NCI-H345 treated with DMSO at 0.1 percent for 48 hours (cell line): ENCODE data around the gene EIF4E.
"Not testable (repeated sequence)": the region's sequence is repeated elsewhere in the genome, so short reads cannot be mapped to it uniquely, and the experiment has no call there.

Source experiments
- DNase-seq: peaks from one replicate; lab custom pipeline; 2025; ENCODE audit not compliant: unreplicated experiment; lab: John Stamatoyannopoulos, UW

The EIF4E gene

GRCh38 chr4:98932539-98932938, 3.6 kb upstream of the EIF4E start:
- no peak for DNase-seq

GRCh38 chr4:98930311-98930865, 1.5 kb upstream of the EIF4E start:
- no peak for DNase-seq

- DNase-seq: no peak
Measured at GRCh38 chr4:98929341-98930267, 671 bp upstream of the EIF4E start.

GRCh38 chr4:98928131-98928504, 815 bp downstream of the EIF4E start:
- DNase-seq: peak; percentile 58

GRCh38 chr4:98926257-98926656, 2.7 kb downstream of the EIF4E start:
- not testable (repeated sequence) for DNase-seq

GRCh38 chr4:98921292-98921691, 7.6 kb downstream of the EIF4E start:
- DNase-seq: no peak

- no peak for DNase-seq
Measured at GRCh38 chr4:98919996-98920395, 8.9 kb downstream of the EIF4E start.

GRCh38 chr4:98910728-98911127, 18.2 kb downstream of the EIF4E start:
- not testable (repeated sequence) for DNase-seq

- DNase-seq: no peak
Measured at GRCh38 chr4:98909646-98910401, 19.1 kb downstream of the EIF4E start.

GRCh38 chr4:98908703-98909262, 20.1 kb downstream of the EIF4E start:
- no peak for DNase-seq

- no peak for DNase-seq
Measured at GRCh38 chr4:98908182-98908581, 20.8 kb downstream of the EIF4E start.

GRCh38 chr4:98905839-98906238, 23.1 kb downstream of the EIF4E start:
- DNase-seq: no peak

GRCh38 chr4:98905297-98905696, 23.6 kb downstream of the EIF4E start:
- DNase-seq: no peak

GRCh38 chr4:98903963-98904362, 25.0 kb downstream of the EIF4E start:
- DNase-seq: no peak

GRCh38 chr4:98903561-98903960, 25.4 kb downstream of the EIF4E start:
- no peak for DNase-seq

- no peak for DNase-seq
Measured at GRCh38 chr4:98899277-98899676, 29.7 kb downstream of the EIF4E start.

GRCh38 chr4:98891478-98892337, 37.2 kb downstream of the EIF4E start:
- DNase-seq: no peak

- no peak for DNase-seq
Measured at GRCh38 chr4:98890702-98891455, 38.1 kb downstream of the EIF4E start.

GRCh38 chr4:98887145-98887544, 41.8 kb downstream of the EIF4E start:
- no peak for DNase-seq

- not testable (repeated sequence) for DNase-seq
Measured at GRCh38 chr4:98886382-98886781, 42.6 kb downstream of the EIF4E start.
